ENCODE measurements around the gene GNL3L. TPM values are rescaled to one million over a fixed set of nuclear protein-coding genes. Genes with fewer than 3 reads are reported as not detected.

GNL3L gene
- polyA plus RNA-seq, 3 donors from 2014 or later, result 14.6 to 57.7 (median 30.0) TPM

DNA sequence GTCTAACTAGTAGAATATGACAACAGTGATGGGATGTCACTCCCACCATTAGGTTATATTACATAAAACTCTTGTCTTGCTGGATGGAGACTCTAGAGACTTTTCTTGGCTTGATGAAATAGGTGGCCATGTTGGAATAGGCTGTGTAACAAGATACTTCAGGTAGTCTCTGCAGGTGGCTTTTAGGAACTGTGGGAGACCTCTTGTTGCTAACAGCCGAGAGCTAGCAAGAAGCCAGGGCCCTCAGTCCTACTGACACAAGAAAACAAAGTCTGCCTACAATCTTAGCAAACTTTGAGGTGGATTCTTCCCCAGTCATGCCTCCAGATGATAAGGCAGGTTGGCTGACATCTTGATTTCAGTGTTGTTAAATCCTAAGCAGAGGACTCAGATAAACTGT, 72.5 kb downstream of the GNL3L start:
- peaks cover 0 to 2% (median 0%) of the 10 kb centered on the region in 3 donors for H3K27me3 Mint-ChIP-seq (ENCODE audit: low read depth in 3 of 3)
- H3K4me3 Mint-ChIP-seq, result no peak overlapping the region
- no peaks in the 10 kb centered on the region for H3K4me1 Mint-ChIP-seq
- DNase-seq, result no peak
- H3K9me3 Mint-ChIP-seq, result no peaks in the 10 kb centered on the region
- H3K27ac Mint-ChIP-seq, result no peak overlapping the region
- no peaks in the 10 kb centered on the region for H3K36me3 Mint-ChIP-seq

Other genes starting within 250 kb of the GNL3L start
- gene WNK3, start 172.2 kb upstream of the GNL3L start, polyA plus RNA-seq, result not detected
- 10 to 100 TPM; 51.7 to 71.5 (median 64.2) TPM for gene TSR2, start 89.8 kb upstream of the GNL3L start, polyA plus RNA-seq
- gene FGD1, start 34.0 kb upstream of the GNL3L start, polyA plus RNA-seq, result under 1 TPM; 0.21 to 0.71 (median 0.36) TPM